HepG2 (cell line): ENCODE results near the gene MAP3K14. TPM values are rescaled to one million over a fixed set of nuclear protein-coding genes. Genes with fewer than 3 reads are reported as not detected.
A peak's percentile ranks its signal among the peaks of the same experiment; 100 is the strongest.

Experiments used
- ELF3 ChIP-seq: IDR thresholded peaks from 2 replicates; pipeline ENCODE4 v1.6.1; 2016; ENCODE audit warnings: missing genetic modification reagents, missing compliant biosample characterization
- ETV5 ChIP-seq: IDR thresholded peaks from 2 replicates; pipeline ENCODE4 v1.6.1; 2018; ENCODE audit warnings: missing biosample characterization, missing genetic modification reagents, inconsistent platforms, borderline replicate concordance
- FOSL2 ChIP-seq: sonication (generic); formaldehyde crosslinking; IDR thresholded peaks from 2 replicates; pipeline ENCODE4 v1.4.0; 2020; ENCODE audit warnings: missing genetic modification reagents
- HMG20B ChIP-seq: conservative IDR thresholded peaks from 2 replicates; pipeline ENCODE4 v1.6.1; 2016; ENCODE audit warnings: missing genetic modification reagents, missing compliant biosample characterization
- IRF2 ChIP-seq: IDR thresholded peaks from 2 replicates; pipeline ENCODE4 v1.6.1; 2018; ENCODE audit warnings: missing genetic modification reagents, missing compliant biosample characterization
- MAFF ChIP-seq: IDR thresholded peaks from 2 replicates; pipeline ENCODE4 v1.6.1; 2011; ENCODE audit warnings: low read depth, low read length, improper control_type of control experiment
- MEIS2 ChIP-seq: sonication (generic); formaldehyde crosslinking; IDR thresholded peaks from 2 replicates; pipeline ENCODE4 v1.9.0; 2021; ENCODE audit warnings: mild to moderate bottlenecking, missing genetic modification reagents
- NCOR1 ChIP-seq: fragments of 200-600 bp; sonication (generic); IDR thresholded peaks from 2 replicates; pipeline ENCODE4 v1.7.0; 2017; ENCODE audit warnings: antibody characterized with exemption, low read length, borderline replicate concordance
- PITX1 ChIP-seq: sonication (generic); formaldehyde crosslinking; IDR thresholded peaks from 2 replicates; pipeline ENCODE4 v1.5.1; 2020; ENCODE audit warnings: mild to moderate bottlenecking, missing genetic modification reagents
- RAD21 ChIP-seq: fragments of 450-650 bp; formaldehyde crosslinking; IDR thresholded peaks from 2 replicates; pipeline ENCODE4 v1.5.0; 2020; ENCODE audit warnings: mild to moderate bottlenecking
- ZMYM4 ChIP-seq: sonication (generic); formaldehyde crosslinking; IDR thresholded peaks from 2 replicates; pipeline ENCODE4 v1.8.1; 2023; ENCODE audit warnings: mild to moderate bottlenecking, missing genetic modification reagents
- ZNF235 ChIP-seq: sonication (generic); formaldehyde crosslinking; IDR thresholded peaks from 2 replicates; pipeline ENCODE4 v1.8.1; 2023; ENCODE audit warnings: mild to moderate bottlenecking, missing genetic modification reagents, borderline replicate concordance
- ZNF350 ChIP-seq: sonication (generic); formaldehyde crosslinking; IDR thresholded peaks from 2 replicates; pipeline ENCODE4 v1.4.0; 2020; ENCODE audit warnings: mild to moderate bottlenecking, low read depth, missing genetic modification reagents, borderline replicate concordance
- ZNF598 ChIP-seq: sonication (generic); formaldehyde crosslinking; IDR thresholded peaks from 2 replicates; pipeline ENCODE4 v1.5.1; 2020; ENCODE audit warnings: mild to moderate bottlenecking, missing genetic modification reagents, borderline replicate concordance
- ZNF652 ChIP-seq: IDR thresholded peaks from 2 replicates; pipeline ENCODE4 v1.6.1; 2016; ENCODE audit warnings: low read depth, borderline replicate concordance
- ZNF672 ChIP-seq: sonication (generic); formaldehyde crosslinking; IDR thresholded peaks from 2 replicates; pipeline ENCODE4 v1.8.1; 2022; ENCODE audit warnings: missing genetic modification reagents
- ZSCAN9 ChIP-seq: IDR thresholded peaks from 2 replicates; pipeline ENCODE4 v1.6.1; 2016; ENCODE audit warnings: borderline replicate concordance
- polyA plus RNA-seq, 8 experiments: library from polyadenylated mRNA; depleted of rRNA in 3 of 8; stranded (reverse) in 7 of 8; unstranded in 1 of 8; fragments of >200 nt; fragmentation: Illumina TruSeq in 4 of 8; extraction: Trizol in 4 of 8; gene quantifications; 2 replicates each; pipeline versions ENCODE4 v1.2.1 to v1.2.3, GENCODE V29; 2011 to 2016; ENCODE audit warnings: low read depth in 4 of 8, missing spikeins in 1 of 8, mixed read lengths in 1 of 8; ENCODE audit not compliant: insufficient read depth in 1 of 8
- total RNA-seq, 5 experiments: library from RNA; depleted of rRNA; stranded (reverse); fragments of >200 nt; fragmentation: Illumina TruSeq; extraction: Trizol; gene quantifications; 2 replicates each; pipeline ENCODE4 v1.2.3, GENCODE V29; 2016; ENCODE audit warnings: low read depth in 1 of 5
- TF ChIP-seq, protein P1 (sequence below): sonication (generic); formaldehyde crosslinking; IDR thresholded peaks from 2 replicates; pipeline ENCODE4 v1.4.0; 2020; ENCODE audit warnings: mild to moderate bottlenecking, missing genetic modification reagents
- TF ChIP-seq, protein P2 (sequence below): IDR thresholded peaks from 2 replicates; pipeline ENCODE4 v1.6.1; 2018; ENCODE audit warnings: missing genetic modification reagents
- TF ChIP-seq, protein P3 (sequence below): sonication (generic); formaldehyde crosslinking; IDR thresholded peaks from 2 replicates; pipeline ENCODE4 v1.8.1; 2023; ENCODE audit warnings: mild to moderate bottlenecking, moderate library complexity, missing genetic modification reagents
- TF ChIP-seq, protein P4 (sequence below): sonication (generic); formaldehyde crosslinking; IDR thresholded peaks from 2 replicates; pipeline ENCODE4 v1.4.0; 2020; ENCODE audit warnings: missing genetic modification reagents

MAP3K14 gene
- total and polyA plus RNA-seq, 2 of the 13 experiments (the other 11 are each of a cell fraction or from before 2014, with no cell fraction given), result 2.6 TPM

DNA sequence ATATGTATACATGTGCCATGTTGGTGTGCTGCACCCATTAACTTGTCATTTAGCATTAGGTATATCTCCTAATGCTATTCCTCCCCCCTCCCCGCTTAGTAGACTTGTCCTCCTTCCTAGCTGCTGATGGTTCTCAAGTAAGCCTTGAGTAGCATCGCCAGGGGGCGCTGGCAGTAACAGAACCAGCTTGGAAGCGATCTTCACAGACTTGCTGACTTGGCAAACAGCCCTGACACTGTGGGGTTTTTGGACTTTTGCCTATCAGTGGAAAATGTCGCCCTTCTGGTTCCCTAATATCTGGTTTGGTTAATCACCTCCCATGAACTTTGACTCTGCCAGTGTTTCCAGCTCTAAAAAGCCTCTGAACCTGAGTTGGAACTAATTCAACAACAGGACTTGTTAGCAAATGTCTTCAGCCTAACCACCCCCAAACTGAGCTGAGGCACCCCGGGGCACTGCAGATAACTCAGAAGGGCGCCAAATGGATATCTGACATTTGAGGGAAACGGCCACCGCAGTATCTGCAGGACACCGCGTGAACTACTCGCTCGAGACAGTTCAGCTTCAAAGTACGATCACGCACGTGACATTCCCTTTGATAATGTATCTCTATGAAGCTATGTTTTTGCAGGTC lies 39.5 kb downstream of the MAP3K14 start (continued):
- TF ChIP-seq, protein P1, sequence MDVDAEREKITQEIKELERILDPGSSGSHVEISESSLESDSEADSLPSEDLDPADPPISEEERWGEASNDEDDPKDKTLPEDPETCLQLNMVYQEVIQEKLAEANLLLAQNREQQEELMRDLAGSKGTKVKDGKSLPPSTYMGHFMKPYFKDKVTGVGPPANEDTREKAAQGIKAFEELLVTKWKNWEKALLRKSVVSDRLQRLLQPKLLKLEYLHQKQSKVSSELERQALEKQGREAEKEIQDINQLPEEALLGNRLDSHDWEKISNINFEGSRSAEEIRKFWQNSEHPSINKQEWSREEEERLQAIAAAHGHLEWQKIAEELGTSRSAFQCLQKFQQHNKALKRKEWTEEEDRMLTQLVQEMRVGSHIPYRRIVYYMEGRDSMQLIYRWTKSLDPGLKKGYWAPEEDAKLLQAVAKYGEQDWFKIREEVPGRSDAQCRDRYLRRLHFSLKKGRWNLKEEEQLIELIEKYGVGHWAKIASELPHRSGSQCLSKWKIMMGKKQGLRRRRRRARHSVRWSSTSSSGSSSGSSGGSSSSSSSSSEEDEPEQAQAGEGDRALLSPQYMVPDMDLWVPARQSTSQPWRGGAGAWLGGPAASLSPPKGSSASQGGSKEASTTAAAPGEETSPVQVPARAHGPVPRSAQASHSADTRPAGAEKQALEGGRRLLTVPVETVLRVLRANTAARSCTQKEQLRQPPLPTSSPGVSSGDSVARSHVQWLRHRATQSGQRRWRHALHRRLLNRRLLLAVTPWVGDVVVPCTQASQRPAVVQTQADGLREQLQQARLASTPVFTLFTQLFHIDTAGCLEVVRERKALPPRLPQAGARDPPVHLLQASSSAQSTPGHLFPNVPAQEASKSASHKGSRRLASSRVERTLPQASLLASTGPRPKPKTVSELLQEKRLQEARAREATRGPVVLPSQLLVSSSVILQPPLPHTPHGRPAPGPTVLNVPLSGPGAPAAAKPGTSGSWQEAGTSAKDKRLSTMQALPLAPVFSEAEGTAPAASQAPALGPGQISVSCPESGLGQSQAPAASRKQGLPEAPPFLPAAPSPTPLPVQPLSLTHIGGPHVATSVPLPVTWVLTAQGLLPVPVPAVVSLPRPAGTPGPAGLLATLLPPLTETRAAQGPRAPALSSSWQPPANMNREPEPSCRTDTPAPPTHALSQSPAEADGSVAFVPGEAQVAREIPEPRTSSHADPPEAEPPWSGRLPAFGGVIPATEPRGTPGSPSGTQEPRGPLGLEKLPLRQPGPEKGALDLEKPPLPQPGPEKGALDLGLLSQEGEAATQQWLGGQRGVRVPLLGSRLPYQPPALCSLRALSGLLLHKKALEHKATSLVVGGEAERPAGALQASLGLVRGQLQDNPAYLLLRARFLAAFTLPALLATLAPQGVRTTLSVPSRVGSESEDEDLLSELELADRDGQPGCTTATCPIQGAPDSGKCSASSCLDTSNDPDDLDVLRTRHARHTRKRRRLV (CRISPR knock-in tag), result no peak
- peak; percentile 43; the same call in 1 of the 2 replicates for TF ChIP-seq PITX1 (CRISPR knock-in tag)
- TF ChIP-seq, protein P2, sequence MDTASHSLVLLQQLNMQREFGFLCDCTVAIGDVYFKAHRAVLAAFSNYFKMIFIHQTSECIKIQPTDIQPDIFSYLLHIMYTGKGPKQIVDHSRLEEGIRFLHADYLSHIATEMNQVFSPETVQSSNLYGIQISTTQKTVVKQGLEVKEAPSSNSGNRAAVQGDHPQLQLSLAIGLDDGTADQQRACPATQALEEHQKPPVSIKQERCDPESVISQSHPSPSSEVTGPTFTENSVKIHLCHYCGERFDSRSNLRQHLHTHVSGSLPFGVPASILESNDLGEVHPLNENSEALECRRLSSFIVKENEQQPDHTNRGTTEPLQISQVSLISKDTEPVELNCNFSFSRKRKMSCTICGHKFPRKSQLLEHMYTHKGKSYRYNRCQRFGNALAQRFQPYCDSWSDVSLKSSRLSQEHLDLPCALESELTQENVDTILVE, result 0 out of 2 replicates have a peak, but pooled peaks have one; percentile 41
- no peak for TF ChIP-seq NCOR1
- TF ChIP-seq HMG20B (CRISPR knock-in tag), result 0 out of 2 replicates have a peak, but pooled peaks have one; percentile 31
- 0 out of 2 replicates have a peak, but pooled peaks have one; percentile 43 for TF ChIP-seq ELF3 (CRISPR knock-in tag)
- TF ChIP-seq, protein P3, sequence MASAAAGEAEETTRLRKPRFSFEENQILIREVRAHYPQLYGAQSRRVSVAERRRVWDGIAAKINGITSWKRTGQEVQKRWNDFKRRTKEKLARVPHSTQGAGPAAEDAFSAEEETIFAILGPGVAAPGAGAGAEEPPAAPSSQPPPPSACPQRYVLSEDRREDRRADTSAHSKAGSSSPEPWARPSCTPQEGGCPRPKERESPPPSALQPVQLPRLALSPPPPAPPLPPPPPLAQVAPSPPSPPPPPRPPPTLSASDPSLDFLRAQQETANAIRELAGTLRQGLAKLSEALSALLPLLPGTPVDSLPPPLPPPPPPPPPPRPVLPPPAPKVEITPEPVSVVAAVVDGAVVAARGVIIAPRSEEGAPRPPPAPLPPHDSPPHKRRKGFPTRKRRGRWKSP (CRISPR knock-in tag), result 0 out of 2 replicates have a peak, but pooled peaks have one; percentile 7
- no peak for TF ChIP-seq ZNF652 (CRISPR knock-in tag)
- peak; percentile 34; the same call in 1 of the 2 replicates for TF ChIP-seq ZNF350
- TF ChIP-seq, protein P4, sequence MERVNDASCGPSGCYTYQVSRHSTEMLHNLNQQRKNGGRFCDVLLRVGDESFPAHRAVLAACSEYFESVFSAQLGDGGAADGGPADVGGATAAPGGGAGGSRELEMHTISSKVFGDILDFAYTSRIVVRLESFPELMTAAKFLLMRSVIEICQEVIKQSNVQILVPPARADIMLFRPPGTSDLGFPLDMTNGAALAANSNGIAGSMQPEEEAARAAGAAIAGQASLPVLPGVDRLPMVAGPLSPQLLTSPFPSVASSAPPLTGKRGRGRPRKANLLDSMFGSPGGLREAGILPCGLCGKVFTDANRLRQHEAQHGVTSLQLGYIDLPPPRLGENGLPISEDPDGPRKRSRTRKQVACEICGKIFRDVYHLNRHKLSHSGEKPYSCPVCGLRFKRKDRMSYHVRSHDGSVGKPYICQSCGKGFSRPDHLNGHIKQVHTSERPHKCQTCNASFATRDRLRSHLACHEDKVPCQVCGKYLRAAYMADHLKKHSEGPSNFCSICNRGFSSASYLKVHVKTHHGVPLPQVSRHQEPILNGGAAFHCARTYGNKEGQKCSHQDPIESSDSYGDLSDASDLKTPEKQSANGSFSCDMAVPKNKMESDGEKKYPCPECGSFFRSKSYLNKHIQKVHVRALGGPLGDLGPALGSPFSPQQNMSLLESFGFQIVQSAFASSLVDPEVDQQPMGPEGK (CRISPR knock-in tag), result peak; percentile 56
- TF ChIP-seq ZMYM4 (CRISPR knock-in tag), result peak; percentile 36; the same call in 1 of the 2 replicates
- peak; percentile 76 for TF ChIP-seq IRF2 (CRISPR knock-in tag)
- TF ChIP-seq MAFF, result peak; percentile 100
- TF ChIP-seq ZNF235 (CRISPR knock-in tag), result peak; percentile 30; the same call in 1 of the 2 replicates
- TF ChIP-seq ZNF672, result no peak
- 0 out of 2 replicates have a peak, but pooled peaks have one; percentile 65 for TF ChIP-seq ZNF598
- TF ChIP-seq ETV5, result peak; percentile 22; the same call in 1 of the 2 replicates
- peak; percentile 93 for TF ChIP-seq RAD21 (CRISPR knock-in tag)
- TF ChIP-seq MEIS2 (CRISPR knock-in tag), result peak; percentile 40; the same call in 1 of the 2 replicates
- 0 out of 2 replicates have a peak, but pooled peaks have one; percentile 45 for TF ChIP-seq ZSCAN9 (CRISPR knock-in tag)
- peak; percentile 67; the same call in 1 of the 2 replicates for TF ChIP-seq FOSL2 (CRISPR knock-in tag)
